Kidney (tissue), 14 donors: ENCODE results near the gene HMOX1. TPM values are rescaled to one million over a fixed set of nuclear protein-coding genes. Genes with fewer than 3 reads are reported as not detected.
"Not testable (repeated sequence)": the region's sequence is repeated elsewhere in the genome, so short reads cannot be mapped to it uniquely, and the experiment has no call there.

Experiments
- DNase-seq, 5 donors: peaks; one replicate each; pipeline ENCODE4 v3.0.0-alpha.2; 2013 to 2020
- FAIRE-seq: peaks from 2 replicates; lab custom pipeline; 2012; peaks lifted over from hg19 to GRCh38; lab: Jason Lieb, UNC
- H3K27ac ChIP-seq, 2 donors: one replicate each; pipeline ENCODE4 v1.7.0; 2013; ENCODE audit warnings: low read depth in 2 of 2, low read length in 2 of 2, inconsistent platforms in 1 of 2
- H3K27me3 ChIP-seq: one replicate; pipeline ENCODE4 v1.7.1; 2013; ENCODE audit warnings: low read length, inconsistent platforms; ENCODE audit not compliant: control insufficient read depth, insufficient read depth
- H3K36me3 ChIP-seq, 3 donors: one replicate each; pipeline versions ENCODE4 v1.7.0 to v1.7.1; 2013; ENCODE audit warnings: low read length in 3 of 3, control low read depth in 1 of 3, inconsistent platforms in 1 of 3; ENCODE audit not compliant: insufficient read depth in 3 of 3, control insufficient read depth in 2 of 3
- H3K4me1 ChIP-seq, 3 donors: one replicate each; pipeline versions ENCODE4 v1.7.0 to v1.7.1; 2013; ENCODE audit warnings: low read length in 3 of 3, inconsistent platforms in 1 of 3, low read depth in 1 of 3; ENCODE audit not compliant: control insufficient read depth in 2 of 3, insufficient read depth in 2 of 3
- H3K4me3 ChIP-seq, 3 donors: one replicate each; pipeline versions ENCODE4 v1.7.0 to v1.8.1; 2013; ENCODE audit warnings: low read length in 3 of 3, control low read depth in 1 of 3, inconsistent platforms in 1 of 3
- H3K9ac ChIP-seq, 3 donors: one replicate each; pipeline versions ENCODE4 v1.7.0 to v1.7.1; 2013; ENCODE audit warnings: low read length in 3 of 3, control low read depth in 1 of 3, inconsistent platforms in 1 of 3
- H3K9me3 ChIP-seq, 3 donors: one replicate each; pipeline versions ENCODE4 v1.7.0 to v1.7.1; 2013; ENCODE audit warnings: low read length in 3 of 3, control low read depth in 1 of 3, inconsistent platforms in 1 of 3; ENCODE audit not compliant: control insufficient read depth in 2 of 3, insufficient read depth in 1 of 3
- intact Hi-C: fragments of 100-400 bp; cut with DNase I; formaldehyde crosslinking; loops from one replicate; pipeline ENCODE4 v1.11.1; 2022
- polyA plus RNA-seq: library from polyadenylated mRNA; stranded (reverse); fragments of 350-450 nt; fragmentation: Illumina TruSeq; extraction: RNeasy Lipid Tissue Mini Kit (QIAGEN cat#74804); gene quantifications from one replicate; pipeline ENCODE4 v1.2.3, GENCODE V29; 2014; ENCODE audit warnings: low read depth, low replicate concordance; ENCODE audit not compliant: insufficient read depth
- total RNA-seq: library from RNA; stranded (reverse); fragmentation: NEBNext Ultra II Directional; extraction: Animal tissue kit (Norgen Biotek cat#: 25700); gene quantifications from one replicate; pipeline ENCODE4 v1.2.1, GENCODE V29; 2021
- TF ChIP-seq, protein P1 (sequence below): IDR thresholded peaks from 3 replicates; pipeline ENCODE4 v1.5.1; 2012; ENCODE audit warnings: mild to moderate bottlenecking, moderate library complexity, borderline replicate concordance; ENCODE audit not compliant: insufficient read depth; ENCODE audit errors: extremely low read depth
- donor health status: control.
- donor health status: control.
- donor health status: control.
- donor health status: control.
- donor health status: control.
- donor health status: DM: yes; HTN: yes; CAD: no.
- donor health status: Normal renal cell carcinoma (clear cell type).

Gene HMOX1
- total and polyA plus RNA-seq, 2 donors from 2014 or later, result 37.7 to 234 TPM

DNA sequence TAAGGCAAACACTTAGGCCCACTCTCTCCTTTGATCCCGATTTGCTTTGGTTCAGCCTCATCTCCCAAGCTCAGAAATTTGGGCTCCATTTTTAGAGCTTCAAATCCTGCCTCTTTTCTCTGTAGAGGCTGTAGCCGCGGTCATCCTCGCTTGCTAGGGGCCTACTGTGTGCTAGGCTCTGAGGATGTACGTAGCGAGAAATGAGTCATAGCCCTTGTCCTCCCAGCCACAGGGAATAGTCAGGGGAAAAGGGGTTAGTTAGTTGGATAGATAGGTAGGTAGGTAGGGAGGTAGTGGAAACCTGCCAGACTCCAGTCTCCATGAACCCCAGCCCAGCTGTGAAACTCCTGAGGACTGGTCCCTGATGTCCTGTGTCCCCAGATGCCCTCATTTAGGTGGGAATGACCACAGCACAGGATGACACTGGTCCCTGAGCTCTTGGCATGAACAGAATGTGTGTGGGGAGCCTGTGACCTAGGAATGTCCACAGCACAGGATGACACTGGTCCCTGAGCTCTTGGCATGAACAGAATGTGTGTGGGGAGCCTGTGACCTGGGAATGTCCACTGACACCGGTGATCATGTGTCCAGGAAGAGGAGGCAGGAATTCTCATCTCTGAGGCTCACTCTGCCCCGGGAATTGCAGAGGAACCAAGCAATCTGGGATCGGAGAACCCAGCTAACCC is 21.4 kb upstream of the HMOX1 start:
- Histone ChIP-seq H3K27me3 (no peaks in the 10 kb centered on the region), H3K4me3 (no peak overlapping the region), H3K4me1 (no peaks in the 10 kb centered on the region), H3K9ac (no peak overlapping the region), H3K36me3 (no peaks in the 10 kb centered on the region), H3K27ac (no peak overlapping the region), H3K9me3 (no peaks in the 10 kb centered on the region)
- DNase-seq (no peak), FAIRE-seq (no peak)
- TF ChIP-seq, protein P1, sequence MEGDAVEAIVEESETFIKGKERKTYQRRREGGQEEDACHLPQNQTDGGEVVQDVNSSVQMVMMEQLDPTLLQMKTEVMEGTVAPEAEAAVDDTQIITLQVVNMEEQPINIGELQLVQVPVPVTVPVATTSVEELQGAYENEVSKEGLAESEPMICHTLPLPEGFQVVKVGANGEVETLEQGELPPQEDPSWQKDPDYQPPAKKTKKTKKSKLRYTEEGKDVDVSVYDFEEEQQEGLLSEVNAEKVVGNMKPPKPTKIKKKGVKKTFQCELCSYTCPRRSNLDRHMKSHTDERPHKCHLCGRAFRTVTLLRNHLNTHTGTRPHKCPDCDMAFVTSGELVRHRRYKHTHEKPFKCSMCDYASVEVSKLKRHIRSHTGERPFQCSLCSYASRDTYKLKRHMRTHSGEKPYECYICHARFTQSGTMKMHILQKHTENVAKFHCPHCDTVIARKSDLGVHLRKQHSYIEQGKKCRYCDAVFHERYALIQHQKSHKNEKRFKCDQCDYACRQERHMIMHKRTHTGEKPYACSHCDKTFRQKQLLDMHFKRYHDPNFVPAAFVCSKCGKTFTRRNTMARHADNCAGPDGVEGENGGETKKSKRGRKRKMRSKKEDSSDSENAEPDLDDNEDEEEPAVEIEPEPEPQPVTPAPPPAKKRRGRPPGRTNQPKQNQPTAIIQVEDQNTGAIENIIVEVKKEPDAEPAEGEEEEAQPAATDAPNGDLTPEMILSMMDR, result no peak
- intact Hi-C loops, result no loop called here

DNA sequence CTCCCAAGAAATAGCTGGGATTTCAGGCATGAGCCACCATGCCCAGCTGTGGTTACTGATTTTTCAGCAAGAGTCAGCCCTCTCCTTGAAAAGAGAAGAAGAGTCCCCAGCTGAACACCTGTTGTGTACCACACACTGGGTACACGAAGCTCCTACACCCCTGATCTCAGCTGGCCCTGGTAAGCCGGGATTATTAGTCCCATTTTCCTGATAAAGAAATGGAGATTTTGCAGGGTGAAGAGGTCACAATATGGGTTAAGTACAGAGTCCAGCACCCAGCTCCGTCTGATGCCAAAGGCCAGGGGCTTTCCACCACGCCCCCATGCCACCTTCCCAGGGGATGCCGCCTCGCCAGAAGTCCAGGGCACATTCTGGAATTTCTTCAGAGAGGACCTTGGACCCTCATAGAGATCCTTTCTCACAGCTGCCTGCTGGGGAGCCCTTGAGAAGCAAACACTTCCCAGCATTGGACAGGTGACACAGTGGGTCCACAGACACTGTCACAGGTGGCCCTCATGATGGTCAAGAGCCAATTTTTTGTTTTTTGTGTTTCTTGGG is 19.8 kb upstream of the HMOX1 start:
- H3K9ac ChIP-seq, result no peak overlapping the region
- no peaks in the 10 kb centered on the region for H3K4me1 ChIP-seq
- FAIRE-seq (no peak), DNase-seq (no peak)
- H3K27me3 ChIP-seq, result no peaks in the 10 kb centered on the region
- peak overlapping the region; percentile 43 to 69 for H3K27ac ChIP-seq
- TF ChIP-seq, protein P1, result no peak
- intact Hi-C loops, result no loop called here
- H3K9me3 ChIP-seq, result no peaks in the 10 kb centered on the region
- H3K4me3 ChIP-seq, result no peak overlapping the region
- H3K36me3 ChIP-seq, result no peaks in the 10 kb centered on the region

DNA sequence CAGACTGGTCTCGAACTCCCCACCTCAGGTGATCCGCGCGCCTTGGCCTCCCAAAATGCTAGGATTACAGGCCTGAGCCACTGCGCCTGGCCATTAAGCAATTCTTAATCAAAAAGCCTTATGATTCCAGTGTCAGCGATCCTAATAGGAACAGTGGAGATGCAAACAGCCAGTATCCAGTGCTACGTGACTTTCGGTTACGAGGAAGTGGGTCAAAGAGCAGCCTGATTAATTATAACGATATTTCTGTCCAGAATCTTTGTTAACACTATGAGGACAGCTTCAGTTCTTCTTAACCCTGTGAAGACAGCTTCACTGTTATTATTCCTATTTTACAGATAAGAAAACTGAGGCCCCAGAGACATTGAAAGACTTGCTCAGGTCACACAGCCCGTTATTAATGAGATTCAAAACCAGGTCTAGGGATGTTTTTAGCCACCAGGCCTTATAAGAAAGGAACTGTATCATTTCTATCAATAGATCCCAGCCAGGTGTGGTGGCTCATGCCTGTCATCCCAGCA is 17.3 kb upstream of the HMOX1 start:
- FAIRE-seq (no peak), DNase-seq (no peak)
- Histone ChIP-seq H3K27ac (no peak overlapping the region), H3K4me1 (no peaks in the 10 kb centered on the region), H3K36me3 (no peaks in the 10 kb centered on the region), H3K4me3 (no peak overlapping the region), H3K27me3 (no peaks in the 10 kb centered on the region), H3K9me3 (no peaks in the 10 kb centered on the region), H3K9ac (no peak overlapping the region)
- TF ChIP-seq, protein P1, result no peak
- intact Hi-C loops, result no loop called here

DNA sequence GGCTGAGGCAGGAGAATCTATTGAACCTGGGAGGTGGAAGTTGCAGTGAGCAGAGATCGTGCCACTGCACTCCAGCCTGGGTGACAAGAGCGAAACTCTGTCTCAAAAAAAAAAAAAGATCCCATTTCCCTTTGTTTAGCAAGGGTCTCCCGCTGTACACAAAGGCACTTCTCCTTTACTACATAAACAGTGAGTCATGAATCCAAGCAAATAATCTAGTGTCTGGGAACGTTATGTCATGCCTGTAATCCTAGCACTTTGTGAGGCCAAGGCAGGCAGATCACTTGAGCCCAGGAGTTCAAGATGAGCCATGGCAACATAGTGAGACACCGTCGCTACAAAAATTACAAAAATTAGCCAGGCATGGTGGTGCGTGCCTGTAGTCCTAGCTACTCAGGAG is 16.7 kb upstream of the HMOX1 start:
- FAIRE-seq, intact Hi-C loops, H3K4me3 ChIP-seq, H3K4me1 ChIP-seq, H3K27me3 ChIP-seq, H3K9me3 ChIP-seq, H3K27ac ChIP-seq, H3K36me3 ChIP-seq, H3K9ac ChIP-seq: not testable (repeated sequence)
- peak in 2 of 5 donors; percentile 69 to 79 for DNase-seq
